Prostate gland (tissue), 2 donors: Measurements from ENCODE around the gene ACTN4. TPM values are rescaled to one million over a fixed set of nuclear protein-coding genes. Genes with fewer than 3 reads are reported as not detected.

ENCODE experiments used
- DNase-seq: peaks from one replicate; pipeline ENCODE4 v3.0.0-alpha.2; 2019; ENCODE audit warnings: low spot score
- H3K27ac ChIP-seq, 2 donors: fragments of 200-600 bp; sonication (generic); 2 replicates each; pipeline ENCODE4 v1.5.1; 2017 to 2019
- H3K27me3 ChIP-seq: fragments of 200-600 bp; sonication (generic); replicated peaks from 2 replicates; pipeline ENCODE4 v1.5.1; 2019; ENCODE audit not compliant: insufficient read depth
- H3K36me3 ChIP-seq, 2 donors: fragments of 200-600 bp; sonication (generic); 1 replicate in 1 of 2; 2 replicates in 1 of 2; pipeline versions ENCODE4 v1.5.1 to v1.8.1; 2017 to 2019
- H3K4me1 ChIP-seq: fragments of 200-600 bp; sonication (generic); replicated peaks from 2 replicates; pipeline ENCODE4 v1.5.1; 2019
- H3K4me3 ChIP-seq, 2 donors: fragments of 200-600 bp; sonication (generic); 2 replicates each; pipeline ENCODE4 v1.5.1; 2017 to 2019
- H3K9me3 ChIP-seq: fragments of 200-600 bp; sonication (generic); 2 replicates; pipeline ENCODE4 v1.5.1; 2017
- POLR2A ChIP-seq: fragments of 450-650 bp; IDR thresholded peaks from one replicate; pipeline ENCODE4 v1.6.1; 2016; ENCODE audit warnings: antibody characterized with exemption, mild to moderate bottlenecking
- POLR2AphosphoS5 ChIP-seq: sonication (generic); formaldehyde crosslinking; IDR thresholded peaks from one replicate; pipeline ENCODE4 v1.6.1; 2017; ENCODE audit warnings: antibody characterized with exemption
- WGBS: methylation state at CpG from one replicate; pipeline ENCODE4 v1.1.5; 2018; 5-methylcytosine and 5-hydroxymethylcytosine counted together
- intact Hi-C: fragments of 100-400 bp; cut with DNase I; formaldehyde crosslinking; loops from one replicate; pipeline ENCODE4 v1.14.2; 2022
- total RNA-seq, 2 donors: library from RNA; depleted of rRNA; stranded (reverse); fragments of >200 nt; gene quantifications; one replicate each; pipeline ENCODE4 v1.1.0, GENCODE V29; 2016
- TF ChIP-seq, protein P1 (sequence below), 4 experiments: fragments of 200-600 bp in 2 of 4; fragments of 450-650 bp in 2 of 4; sonication (generic) in 2 of 4; IDR thresholded peaks; 1 replicate in 3 of 4; 2 replicates in 1 of 4; pipeline ENCODE4 v1.5.1; 2016 to 2019; ENCODE audit warnings: antibody characterized with exemption in 4 of 4, mild to moderate bottlenecking in 2 of 4, moderate library complexity in 2 of 4

Gene ACTN4
- total RNA-seq, 2 donors from 2014 or later: 312 to 330 TPM

GRCh38 chr19:38781058-38781457 is 133.6 kb downstream of the ACTN4 start:
- no peak overlapping the region for H3K4me3 ChIP-seq
- WGBS: 79% methylated on average over 7 of the region's 7 CpGs
- DNase-seq: no peak
- H3K4me1 ChIP-seq: no peaks in the 10 kb centered on the region
- TF ChIP-seq POLR2A: no peak
- TF ChIP-seq, protein P1, sequence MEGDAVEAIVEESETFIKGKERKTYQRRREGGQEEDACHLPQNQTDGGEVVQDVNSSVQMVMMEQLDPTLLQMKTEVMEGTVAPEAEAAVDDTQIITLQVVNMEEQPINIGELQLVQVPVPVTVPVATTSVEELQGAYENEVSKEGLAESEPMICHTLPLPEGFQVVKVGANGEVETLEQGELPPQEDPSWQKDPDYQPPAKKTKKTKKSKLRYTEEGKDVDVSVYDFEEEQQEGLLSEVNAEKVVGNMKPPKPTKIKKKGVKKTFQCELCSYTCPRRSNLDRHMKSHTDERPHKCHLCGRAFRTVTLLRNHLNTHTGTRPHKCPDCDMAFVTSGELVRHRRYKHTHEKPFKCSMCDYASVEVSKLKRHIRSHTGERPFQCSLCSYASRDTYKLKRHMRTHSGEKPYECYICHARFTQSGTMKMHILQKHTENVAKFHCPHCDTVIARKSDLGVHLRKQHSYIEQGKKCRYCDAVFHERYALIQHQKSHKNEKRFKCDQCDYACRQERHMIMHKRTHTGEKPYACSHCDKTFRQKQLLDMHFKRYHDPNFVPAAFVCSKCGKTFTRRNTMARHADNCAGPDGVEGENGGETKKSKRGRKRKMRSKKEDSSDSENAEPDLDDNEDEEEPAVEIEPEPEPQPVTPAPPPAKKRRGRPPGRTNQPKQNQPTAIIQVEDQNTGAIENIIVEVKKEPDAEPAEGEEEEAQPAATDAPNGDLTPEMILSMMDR (IDR thresholded peaks at IDR 0.05): no peak
- no peak for TF ChIP-seq POLR2AphosphoS5
- no peaks in the 10 kb centered on the region for H3K9me3 ChIP-seq
- no peak overlapping the region for H3K27ac ChIP-seq
- intact Hi-C loops: no loop called here
- H3K27me3 ChIP-seq: no peaks in the 10 kb centered on the region
- H3K36me3 ChIP-seq: no peaks in the 10 kb centered on the region

Other genes with a start within 250 kb of the ACTN4 start
- gene FAM98C, start 244.6 kb upstream of the ACTN4 start, total RNA-seq: 10 to 100 TPM; 19.9 to 59.5 TPM
- 1 to 10 TPM; 1.4 to 1.6 TPM for gene RASGRP4, start 221.4 kb upstream of the ACTN4 start, total RNA-seq
- gene RYR1, start 214.0 kb upstream of the ACTN4 start, total RNA-seq: 1 to 10 TPM; 5.7 to 8.6 TPM
- 10 to 100 TPM in 1 of 2 donors, 1 to 10 TPM in 1; 1.6 to 14.1 TPM for gene MAP4K1, start 29.7 kb upstream of the ACTN4 start, total RNA-seq
- 100 to 1,000 TPM; 368 to 618 TPM for gene EIF3K, start 28.5 kb upstream of the ACTN4 start, total RNA-seq
- 1 to 10 TPM; 2.3 to 6.0 TPM for gene CAPN12, start 96.8 kb downstream of the ACTN4 start, total RNA-seq
- not detected for gene LGALS7, start 125.9 kb downstream of the ACTN4 start, total RNA-seq
- gene LGALS7B, start 141.6 kb downstream of the ACTN4 start, total RNA-seq: 1 to 10 TPM; 3.8 to 9.8 TPM
- gene LGALS4, start 165.3 kb downstream of the ACTN4 start, total RNA-seq: 1 to 10 TPM in 1 of 2 donors, under 1 TPM in 1; 0.91 to 3.7 TPM
- gene ECH1, start 184.1 kb downstream of the ACTN4 start, total RNA-seq: 100 to 1,000 TPM; 129 to 158 TPM
- 100 to 1,000 TPM; 210 to 231 TPM for gene HNRNPL, start 202.3 kb downstream of the ACTN4 start, total RNA-seq
- gene RINL, start 230.6 kb downstream of the ACTN4 start, total RNA-seq: 10 to 100 TPM in 1 of 2 donors, 1 to 10 TPM in 1; 3.1 to 10.2 TPM